Fibroblast of skin of scalp (primary cell): ENCODE data around the gene TTC23L.

Source experiments
- DNase-seq: peaks from one replicate; pipeline ENCODE4 v3.0.0-alpha.2; 2013

TTC23L gene

DNA sequence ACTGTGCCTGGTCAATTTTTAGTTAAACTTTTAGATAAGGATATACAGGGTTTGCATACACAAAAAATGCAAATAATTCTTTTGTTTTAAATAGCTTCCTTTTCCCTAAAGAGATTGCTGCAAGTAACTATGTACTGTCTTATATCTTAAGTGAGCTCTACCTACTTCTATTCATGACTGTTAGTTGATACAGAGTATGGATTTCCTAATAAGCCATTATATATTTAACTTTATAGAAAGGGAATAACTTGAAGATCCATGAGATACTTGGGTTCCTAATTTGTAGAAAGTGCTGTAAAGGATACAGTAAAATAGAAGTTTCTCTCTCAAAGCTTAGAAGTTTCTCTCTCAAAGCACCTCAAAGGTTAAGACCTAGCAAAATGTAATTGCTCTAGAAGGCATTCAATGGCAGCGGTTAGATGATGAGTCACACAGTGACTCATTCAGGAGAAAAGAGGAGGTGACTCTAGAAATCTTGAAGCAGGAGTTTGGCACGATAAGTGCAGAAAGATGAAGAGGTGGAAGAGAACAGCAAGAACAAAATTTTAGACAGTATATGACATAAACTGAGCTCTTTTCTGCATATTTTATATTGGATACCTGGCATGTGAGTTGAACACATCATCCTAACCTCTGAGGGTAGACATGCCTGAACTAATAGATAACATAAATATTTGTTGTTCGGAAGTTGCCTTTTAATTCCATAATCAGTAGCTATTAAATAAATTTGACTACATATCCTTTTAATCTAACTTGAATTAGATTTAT, 84.9 kb downstream of the TTC23L start:
- DNase-seq: peak; percentile 68

DNA sequence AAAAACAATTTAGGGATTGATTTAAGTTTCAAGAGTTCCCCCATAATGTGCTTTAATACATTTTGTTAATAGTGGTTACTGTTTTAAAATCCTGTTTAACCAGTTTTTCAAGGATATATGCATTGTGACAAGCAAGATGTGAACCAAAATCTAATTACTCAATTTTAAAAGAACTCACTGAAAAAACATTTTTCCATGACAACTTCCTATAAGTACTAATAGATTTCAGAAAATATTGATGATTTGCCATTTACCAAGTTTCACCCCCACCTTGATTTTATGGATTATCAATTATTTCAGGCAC, 85.5 kb downstream of the TTC23L start:
- no peak for DNase-seq

DNA sequence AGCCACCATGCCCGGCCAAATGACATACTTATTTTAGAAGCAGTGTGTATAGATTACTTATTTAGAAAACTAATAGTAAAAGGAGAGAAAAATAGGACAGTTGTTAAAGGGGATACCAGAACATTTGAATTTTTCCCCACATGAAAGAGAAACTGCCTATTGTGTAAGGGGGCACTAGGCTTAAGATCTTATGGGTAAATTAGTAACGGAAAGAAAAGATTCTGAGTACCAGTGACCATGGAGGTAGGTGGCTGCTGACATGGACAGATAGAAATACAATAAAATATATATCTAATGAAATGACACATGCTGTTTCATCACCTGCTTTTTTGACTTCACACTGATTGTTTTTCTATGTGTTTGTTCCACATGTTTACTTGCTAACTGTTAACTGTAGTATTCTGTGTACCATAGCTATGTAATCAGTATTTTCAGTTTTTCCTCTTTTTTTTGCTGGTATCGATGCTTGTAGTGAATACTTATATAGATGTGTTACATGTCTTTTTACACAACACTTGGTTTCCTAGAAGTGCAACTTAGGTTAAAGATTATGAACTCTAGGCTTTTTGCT, 87.4 kb downstream of the TTC23L start:
- no peak for DNase-seq

DNA sequence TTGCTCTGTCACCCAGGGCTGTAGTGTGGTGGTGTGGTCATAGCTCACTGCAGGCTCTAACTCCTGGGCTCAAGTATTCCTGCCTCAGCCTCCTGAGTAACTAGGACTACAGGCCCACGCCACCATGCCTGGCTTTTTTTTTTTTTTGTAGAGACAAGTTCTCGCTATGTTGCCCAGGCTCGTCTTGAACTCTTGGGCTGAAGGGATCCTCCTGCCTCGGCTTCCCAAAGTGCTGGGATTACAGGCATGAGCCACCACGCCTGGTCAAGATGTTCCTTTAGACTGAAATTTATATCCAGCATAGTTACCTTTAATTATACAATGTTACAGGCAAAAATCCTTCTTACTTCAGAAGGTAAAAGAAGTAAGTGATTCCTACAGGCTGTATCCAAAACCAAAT, 88.8 kb downstream of the TTC23L start:
- no peak for DNase-seq

DNA sequence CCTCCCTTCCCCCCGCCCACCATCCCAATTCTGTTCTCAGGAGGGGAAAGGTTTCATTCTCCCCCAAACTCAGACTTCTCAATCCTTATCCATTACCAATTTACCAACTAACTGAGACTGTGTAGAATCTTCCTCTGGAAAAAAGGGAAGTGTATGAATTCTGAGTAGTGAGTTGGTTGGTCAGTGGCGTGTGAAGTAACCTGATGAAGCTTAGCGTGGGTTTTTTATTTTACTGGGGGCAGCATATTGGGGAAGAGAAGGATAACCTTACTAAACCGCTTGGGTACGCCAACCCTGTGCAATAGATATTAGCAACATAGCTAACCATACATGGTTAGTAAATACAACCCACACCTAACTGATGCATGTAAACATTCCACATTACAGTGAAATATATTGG, 89.3 kb downstream of the TTC23L start:
- DNase-seq: no peak

DNA sequence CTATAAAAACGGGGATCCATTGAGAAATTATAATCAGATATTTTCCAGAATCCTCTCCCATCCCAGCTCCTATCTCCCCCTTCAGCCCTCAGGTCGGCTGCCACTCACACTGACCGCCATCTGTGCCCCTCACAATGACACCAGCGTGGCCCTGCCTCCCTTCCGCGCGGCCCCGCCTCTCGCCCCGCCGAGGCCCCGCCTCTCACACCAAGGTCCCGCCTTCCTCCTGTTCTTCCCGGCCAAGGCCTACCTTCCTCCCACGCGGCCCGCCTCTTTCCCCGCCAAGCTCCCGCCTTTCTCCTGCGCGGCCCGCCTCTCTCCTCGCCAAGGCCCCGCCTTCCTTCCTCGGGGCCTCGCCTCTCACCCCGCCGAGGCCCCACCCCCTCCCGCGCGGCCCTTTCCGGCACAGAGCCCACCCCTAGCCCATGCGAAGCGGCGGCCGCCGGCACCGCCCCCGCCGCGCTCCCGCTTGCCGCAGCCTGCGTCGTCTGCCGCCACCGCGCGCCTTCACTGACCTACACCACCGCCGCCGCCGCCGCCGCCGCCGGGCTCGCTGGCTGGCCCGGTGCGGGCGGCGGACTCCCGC, 90.3 kb downstream of the TTC23L start, which contains the start of gene DNAJC21:
TSS of gene DNAJC21 (plus strand) at position 426 of the 586 bp plus-strand sequence. CDS start 261 bp downstream, outside the sequence.
- DNase-seq: peak; percentile 98

DNA sequence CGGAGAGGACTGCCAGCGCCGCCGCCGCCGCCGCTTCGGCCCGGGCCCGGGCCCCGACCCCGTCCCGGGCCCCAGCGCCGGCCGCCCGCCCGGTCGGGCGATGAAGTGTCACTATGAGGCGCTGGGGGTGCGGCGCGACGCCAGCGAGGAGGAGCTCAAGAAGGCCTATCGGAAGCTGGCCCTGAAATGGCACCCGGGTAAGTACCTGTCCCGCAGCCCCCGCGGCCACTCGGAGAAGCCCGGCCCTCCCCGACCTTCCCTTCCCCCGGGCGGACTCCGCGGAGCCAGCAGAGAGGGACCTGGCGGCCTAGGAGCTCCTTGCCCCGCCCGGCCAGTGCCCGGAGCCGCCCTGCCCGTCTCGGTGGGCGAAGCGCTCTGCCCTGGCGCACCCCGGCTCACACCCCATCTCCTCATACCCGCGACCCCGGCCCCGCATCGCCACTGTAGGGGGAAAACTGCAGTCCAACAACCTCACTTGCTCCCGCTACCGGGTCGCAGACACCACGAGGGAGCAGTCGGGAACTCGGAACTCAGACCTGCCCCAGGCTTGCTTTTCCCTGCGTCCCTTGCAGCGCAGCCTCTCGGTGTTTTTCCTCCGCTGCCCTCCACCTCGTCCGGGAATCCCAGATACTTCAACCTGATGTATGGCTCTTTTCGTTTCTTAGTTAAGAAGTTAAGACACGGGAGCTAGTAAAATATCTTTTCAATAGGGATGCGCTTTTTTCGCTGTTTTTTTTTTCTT, 90.9 kb downstream of the TTC23L start:
- peak; percentile 83 for DNase-seq

DNA sequence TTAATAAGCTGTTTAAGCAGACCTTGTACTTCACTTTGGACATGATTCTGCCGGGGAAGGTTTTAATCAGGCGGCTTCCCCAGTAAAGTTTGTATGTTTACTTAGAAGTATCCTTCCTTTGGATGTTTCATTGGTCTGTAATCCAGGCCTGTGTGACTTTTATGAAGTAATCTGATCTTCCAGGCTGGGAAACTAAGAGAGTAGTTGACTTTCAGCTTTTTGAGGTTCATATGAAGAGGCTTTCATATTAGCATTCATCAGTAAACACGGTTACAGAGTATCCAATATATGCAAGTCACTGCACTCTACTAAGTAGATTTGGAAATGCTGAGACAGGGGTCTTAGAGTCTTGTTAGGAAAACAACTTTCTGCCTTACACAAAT, 91.5 kb downstream of the TTC23L start:
- peak; percentile 12 for DNase-seq

DNA sequence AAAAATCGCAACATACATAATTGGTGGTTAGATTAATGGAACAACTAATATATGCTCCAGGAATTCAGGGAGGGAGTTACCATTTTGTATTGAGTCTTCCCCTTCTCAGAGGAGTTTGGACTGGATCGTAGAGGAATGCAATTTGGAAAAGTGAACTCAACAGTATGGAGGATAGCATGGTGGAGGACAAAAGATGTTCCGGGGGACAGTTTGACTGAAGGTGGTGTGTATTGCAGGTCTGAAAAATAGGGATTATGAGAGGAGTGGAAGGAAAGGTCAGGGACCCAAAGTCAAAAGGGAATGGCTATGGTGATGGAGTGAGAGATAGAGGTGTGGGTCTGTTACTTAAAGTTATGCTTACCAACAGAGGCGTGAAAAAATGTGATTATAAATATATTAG, 91.9 kb downstream of the TTC23L start:
- no peak for DNase-seq

DNA sequence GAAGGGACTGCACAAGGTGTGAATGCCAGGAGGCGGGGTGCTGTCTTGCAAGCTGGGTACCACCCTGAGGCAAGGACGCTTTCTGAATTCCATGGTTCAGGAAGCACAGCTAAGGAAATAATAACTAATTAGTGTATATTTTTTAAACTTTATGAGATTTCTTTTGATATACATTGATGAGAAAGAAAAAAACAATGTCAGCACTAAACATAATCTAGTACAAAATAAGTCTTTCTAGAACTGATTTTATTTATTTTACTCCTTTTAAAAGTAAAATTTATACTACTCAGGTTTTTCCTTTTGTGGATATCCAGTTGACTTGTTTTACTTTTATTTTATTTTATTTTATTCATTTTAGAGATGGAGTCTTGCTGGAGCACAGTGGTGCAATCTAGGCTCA, 94.0 kb downstream of the TTC23L start:
- DNase-seq: no peak

DNA sequence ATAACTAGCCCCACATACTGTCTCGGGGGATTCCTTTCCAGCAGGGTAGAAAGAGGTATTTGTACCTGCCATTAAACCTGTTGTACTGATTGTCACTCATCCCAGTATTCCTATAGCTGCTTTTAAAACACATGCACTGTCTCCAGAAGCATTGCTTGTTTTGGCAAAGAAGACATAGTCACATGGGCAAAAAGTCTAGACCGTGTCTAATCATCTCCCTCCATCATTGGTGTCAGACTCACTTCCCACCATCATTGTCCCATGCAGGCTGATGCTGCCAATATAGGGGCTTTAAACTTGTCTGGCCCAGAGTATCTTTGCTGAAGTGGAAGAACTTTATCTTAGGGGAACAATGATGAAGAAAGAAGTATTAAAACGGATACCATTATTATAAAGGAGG, 103.0 kb downstream of the TTC23L start:
- DNase-seq: no peak

DNA sequence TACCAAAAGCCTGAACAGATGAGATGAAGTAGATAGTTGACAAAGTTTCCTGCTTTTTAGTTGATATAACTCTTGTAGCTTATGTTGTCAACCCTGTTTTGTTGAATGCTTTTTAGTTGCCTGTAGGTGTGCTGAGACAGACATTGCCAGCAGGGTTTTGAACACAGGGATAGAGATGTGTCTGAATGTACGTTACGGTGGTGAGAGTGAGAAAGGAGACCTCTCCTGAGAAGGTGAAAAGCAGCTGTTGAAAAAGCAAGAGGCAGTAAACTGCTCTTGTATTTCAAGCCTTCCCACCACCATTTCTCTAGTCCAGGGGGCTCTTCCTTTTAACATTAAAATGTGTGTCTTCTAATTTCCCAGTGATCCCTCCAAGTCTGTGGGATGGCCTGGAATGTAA, 105.1 kb downstream of the TTC23L start:
- DNase-seq: no peak

DNA sequence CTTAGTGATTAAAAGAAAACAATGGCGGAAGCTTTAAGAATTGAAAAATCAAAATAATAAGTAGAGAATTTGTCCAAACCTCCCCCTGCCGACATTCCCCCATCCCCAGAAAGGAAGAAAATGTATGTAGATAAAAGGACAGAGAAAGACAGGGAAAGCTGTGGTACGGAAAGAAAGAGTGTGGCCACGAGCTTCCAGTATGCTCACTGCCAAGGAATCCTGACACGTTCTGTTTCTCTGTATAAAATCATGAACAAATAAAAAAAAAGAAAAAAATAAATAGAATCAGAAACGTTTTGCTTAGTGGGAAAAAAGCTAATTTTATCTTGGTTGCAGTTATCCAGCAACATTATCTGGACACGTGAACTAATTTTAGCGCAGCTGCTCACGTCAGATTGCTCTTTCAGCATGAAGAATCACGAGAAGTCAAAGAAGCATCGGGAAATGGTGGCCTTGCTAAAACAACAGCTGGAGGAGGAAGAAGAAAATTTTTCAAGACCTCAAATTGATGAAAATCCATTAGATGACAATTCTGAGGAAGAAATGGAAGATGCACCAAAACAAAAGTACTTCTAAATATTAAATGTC, 105.6 kb downstream of the TTC23L start:
- DNase-seq: no peak
